GM19099 (cell line): ENCODE measurements around the gene SALL1.

ENCODE experiments used
- POLR2A ChIP-seq: IDR thresholded peaks from 3 replicates; pipeline ENCODE4 v1.6.1; 2011; ENCODE audit warnings: low read depth; ENCODE audit not compliant: insufficient read length; ENCODE audit errors: extremely low read depth

The SALL1 gene

DNA sequence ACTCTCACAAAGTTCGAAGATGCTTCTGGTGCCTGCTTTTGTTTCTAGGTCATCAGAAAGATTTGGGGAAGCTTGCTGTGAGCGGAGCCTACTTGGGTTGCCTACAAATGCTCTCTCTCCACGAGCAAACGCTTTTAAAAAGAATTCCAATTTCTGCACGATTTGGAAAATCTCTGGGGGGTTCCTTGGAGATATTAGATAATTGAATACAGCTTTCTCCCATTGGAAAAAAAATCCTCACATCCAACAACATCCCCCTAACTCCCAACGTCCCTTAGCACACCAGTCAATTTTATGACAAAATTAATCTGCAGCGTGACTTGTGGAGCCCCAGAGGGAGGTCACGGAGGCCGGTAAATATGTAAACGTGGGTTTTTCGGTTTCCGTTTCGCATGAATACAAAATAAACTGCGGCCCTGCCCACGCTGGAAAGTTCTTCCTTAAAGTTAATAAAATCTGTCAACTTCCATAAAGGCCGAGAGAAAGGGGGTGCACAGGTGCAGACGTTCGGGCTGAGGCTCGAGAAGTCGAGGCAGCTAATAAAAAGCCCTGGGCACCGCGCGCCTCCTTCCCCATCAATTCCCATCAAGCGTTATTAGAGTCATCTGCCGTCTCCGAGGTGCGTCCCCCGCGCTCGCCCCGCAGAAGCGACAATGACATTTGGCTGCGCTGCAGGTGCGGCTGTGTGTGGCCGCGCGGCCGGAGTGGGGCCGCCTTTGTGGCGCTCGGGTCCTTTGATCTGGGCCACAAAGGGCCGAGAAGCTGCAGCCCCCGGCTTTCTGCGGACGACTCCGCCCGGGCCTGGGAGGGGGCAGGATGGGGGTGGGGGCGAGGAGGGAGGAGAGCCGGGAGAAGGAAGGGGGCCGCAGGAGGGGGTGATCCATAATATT is 37.6 kb downstream of the SALL1 start:
- no peak for TF ChIP-seq POLR2A

DNA sequence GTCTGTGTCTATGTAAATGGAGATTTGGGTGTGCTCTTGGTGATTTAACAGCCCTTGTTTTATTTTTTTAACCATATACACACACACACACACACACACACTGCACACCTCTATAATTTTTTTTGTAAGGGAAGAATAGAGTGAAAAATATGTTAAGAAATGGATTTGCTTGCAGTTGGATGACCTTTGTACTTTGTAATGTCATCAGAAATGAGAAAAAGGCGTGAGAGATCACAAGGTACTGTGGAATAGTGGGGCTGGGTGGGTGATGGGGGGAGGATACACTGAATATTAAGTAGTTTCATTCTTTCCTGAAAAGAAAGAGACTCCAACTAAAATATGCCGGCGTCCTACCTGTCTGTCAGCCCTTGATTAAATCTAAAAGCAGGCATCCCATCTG is 38.7 kb downstream of the SALL1 start:
- TF ChIP-seq POLR2A, result no peak

DNA sequence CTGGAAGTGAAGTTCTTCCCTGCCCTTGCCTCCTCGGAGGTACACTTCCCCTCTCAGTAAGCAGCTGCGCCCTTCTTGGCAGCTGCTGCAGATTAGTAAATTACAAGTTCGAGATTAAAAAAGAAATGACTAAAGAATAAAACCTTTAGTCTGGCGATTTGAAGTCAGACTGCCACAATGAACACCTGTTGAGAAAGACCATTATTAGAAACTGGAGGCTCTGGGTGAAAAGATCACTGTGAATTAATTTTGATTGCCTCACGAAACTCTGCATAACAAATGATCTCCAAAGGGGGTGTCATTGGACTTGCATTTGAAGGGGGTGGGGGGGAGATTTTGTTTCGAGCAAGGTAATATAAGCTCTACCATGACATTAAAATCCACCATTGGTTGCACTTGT is 39.3 kb downstream of the SALL1 start:
- TF ChIP-seq POLR2A, result no peak

GRCh38 chr16:51110700-51111157 is 40.3 kb downstream of the SALL1 start:
- no peak for TF ChIP-seq POLR2A

DNA sequence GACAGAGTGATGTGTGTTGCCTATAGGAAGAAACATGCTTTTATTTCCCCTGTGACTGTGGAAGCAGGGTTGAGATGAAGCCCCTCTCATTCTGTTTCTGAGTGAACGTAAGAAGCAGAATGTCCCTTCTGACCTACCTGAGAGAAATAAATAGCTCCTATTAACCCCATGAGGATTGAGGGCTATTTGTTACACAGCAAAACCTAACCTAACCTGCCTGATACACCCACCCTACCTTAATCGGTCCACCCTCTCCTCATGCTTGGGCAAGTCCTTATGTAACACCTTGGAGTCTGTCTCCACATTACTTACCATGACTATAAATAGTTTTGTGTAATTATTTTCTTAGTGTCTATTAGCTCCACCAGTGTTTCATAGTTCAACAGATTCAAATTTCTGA is 41.9 kb downstream of the SALL1 start:
- no peak for TF ChIP-seq POLR2A

- no peak for TF ChIP-seq POLR2A
Measured at GRCh38 chr16:51107742-51108141, 43.3 kb downstream of the SALL1 start.

DNA sequence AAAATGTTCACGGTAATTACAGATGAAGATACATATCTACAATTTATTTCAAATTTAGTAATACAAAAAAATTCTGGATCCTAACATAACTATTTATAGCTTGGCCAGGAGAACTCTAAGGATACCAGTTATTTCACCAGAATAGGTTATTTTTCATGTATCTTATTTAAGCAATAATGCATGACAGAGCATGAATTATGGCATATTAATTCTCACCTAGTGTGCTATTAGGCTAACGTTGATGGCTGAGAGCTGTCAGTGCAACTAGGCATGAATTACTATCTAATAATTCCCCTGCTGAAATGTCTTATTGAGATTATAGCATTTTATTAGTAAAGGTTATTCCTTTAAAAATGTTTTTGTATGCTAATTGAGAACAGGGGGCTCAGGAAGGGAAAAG is 44.5 kb downstream of the SALL1 start:
- no peak for TF ChIP-seq POLR2A

DNA sequence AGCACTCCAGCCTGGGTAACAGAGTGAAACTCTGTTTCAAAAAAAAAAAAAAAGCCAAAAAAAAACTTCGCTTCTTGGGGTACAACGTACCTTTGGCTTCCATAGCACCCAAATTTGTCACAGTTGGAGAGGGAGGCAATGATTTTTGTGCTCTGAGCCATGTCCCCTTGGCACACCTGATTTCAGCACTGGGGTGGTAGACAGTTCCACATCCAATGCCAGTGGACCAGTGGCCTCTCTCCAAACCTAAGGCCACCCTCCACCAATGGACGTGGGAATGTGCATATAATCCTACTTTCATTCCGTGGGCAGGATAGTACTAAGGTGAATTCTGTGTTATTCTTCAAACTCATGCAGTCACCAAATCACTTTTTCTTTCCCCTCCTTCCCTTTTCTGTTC is 47.5 kb downstream of the SALL1 start:
- no peak for TF ChIP-seq POLR2A

DNA sequence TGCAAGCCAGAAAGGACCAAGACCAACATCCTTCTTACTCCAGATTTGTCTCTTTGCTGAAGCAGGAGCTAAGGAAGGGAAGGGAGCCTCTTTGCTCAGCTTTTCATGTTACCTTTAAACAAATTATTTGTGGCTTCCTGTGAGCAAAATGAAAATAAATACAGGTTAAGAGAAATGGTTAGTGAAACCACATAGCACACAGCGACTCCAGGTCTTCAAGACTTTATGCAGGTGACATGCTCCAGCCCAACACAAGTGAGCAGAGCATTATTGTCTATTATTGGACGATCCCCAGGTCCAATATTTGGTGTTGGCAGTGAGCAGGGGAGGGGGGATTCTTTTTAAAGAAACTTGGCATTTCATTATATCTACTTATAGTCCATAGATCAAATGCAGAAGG is 53.3 kb downstream of the SALL1 start:
- TF ChIP-seq POLR2A, result no peak

DNA sequence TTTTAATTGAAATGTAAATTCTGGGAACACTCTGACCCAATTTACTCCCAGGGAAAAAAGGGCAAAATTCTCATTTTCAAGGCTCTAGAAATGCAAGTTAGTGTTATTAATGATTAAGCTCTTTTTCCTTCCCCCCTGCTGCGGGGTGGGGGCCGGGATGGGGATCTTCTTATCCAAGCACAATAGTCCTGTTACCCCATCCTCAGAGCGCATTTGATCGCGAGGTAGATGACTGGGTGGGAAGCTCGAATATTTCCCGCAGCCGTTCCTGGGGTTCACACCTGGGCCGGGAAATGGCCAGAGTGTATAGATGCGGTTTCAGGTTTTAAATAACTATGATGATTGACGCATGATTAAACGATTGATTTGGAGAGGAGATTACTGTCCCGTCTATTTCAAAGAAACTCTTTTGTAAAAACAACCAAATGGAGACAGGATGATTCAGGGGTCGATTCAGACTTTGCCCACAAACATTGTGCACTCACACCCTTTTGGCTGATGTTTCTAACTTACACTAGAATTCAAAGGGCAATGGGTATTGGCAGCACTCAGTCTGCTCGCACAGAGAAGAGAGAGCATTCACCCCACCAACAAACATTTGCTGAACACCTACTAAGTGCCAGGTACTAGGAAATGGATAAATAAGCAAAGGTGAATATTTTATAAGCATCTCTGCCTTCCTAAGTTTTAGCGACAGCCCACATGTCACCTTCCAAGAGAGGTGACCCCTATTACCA is 55.0 kb downstream of the SALL1 start:
- no peak for TF ChIP-seq POLR2A

- no peak for TF ChIP-seq POLR2A
Measured at GRCh38 chr16:51095084-51095881, 55.8 kb downstream of the SALL1 start.

- TF ChIP-seq POLR2A, result no peak
Measured at GRCh38 chr16:51093726-51094280, 57.3 kb downstream of the SALL1 start.
